A549 treated with CpdA at 1 μM for 4 hours (cell line): Measurements from ENCODE around the gene MAGEB1. TPM values are rescaled to one million over a fixed set of nuclear protein-coding genes. Genes with fewer than 3 reads are reported as not detected.

Experiments
- total RNA-seq: library from RNA; stranded (reverse); fragments of 200-300 nt; extraction: Qiagen RNA extraction; gene quantifications from 5 replicates; pipeline ENCODE4 v1.2.3, GENCODE V29; 2022; ENCODE audit warnings: low read depth

Gene MAGEB1, protein sequence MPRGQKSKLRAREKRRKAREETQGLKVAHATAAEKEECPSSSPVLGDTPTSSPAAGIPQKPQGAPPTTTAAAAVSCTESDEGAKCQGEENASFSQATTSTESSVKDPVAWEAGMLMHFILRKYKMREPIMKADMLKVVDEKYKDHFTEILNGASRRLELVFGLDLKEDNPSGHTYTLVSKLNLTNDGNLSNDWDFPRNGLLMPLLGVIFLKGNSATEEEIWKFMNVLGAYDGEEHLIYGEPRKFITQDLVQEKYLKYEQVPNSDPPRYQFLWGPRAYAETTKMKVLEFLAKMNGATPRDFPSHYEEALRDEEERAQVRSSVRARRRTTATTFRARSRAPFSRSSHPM
- not detected in 5 replicates for total RNA-seq

DNA sequence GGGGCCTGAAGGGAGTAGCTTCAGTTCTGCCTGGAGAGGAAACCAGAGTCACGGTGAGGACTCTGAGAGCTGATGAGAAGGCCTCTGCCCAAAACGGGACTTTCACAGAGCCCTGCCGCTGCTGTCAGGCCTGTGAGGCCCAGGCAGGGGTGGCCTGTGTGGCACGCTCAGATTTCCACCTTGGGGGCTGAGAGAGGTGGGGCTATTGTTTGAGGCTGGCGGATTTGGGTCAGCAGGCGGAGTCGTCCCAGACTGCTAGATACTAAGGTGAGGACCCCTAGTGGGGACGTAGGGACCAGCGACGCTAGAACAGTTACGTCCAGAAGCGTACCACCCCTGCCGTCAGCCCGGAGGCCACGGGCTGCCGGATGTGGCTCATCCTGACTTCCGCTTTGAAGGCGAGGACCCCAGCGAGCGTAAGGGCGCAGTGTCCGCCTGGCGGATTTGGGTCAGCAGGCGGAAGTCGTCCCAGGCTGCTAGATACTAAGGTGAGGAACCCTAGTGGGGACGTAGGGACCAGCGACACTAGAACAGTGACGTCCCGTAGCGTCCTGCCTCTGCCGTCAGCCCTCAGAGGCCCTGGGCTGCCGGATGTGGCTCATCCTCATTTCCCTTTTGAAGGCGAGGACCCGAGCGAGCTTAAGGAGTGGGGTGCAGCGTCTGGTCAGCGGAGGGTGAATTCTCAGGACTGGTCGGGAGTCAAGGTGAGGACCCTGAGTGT lies at the start of gene MAGEB1:
MAGEB1 (plus strand) TSS at position 378 of the 721 bp plus-strand sequence. CDS start 3,348 bp downstream, outside the sequence.

DNA sequence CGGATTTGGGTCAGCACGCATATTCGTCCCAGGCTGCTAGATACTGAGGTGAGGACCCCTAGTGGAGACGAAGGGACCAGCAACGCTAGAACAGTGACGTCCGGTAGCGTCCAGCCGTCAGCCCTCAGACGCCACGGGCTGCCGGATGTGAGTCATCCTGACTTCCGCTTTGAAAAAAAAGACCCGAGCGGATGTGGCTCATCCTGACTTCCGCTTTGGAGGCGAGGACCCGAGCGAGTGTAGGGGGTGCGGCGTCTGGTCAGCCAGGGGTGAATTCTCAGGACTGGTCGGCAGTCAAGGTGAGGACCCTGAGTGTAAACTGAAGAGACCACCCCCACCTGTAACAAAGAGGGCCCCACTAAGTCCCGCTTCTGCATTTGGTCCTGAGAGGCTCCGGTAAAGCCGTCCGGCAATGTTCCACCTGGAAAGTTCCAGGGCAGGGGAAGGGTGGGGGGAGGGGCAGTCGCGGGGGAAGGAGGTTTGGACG lies 31.5 kb upstream of the MAGEB1 start, which contains the start of gene MAGEB2:
MAGEB2 (plus strand) TSS at position 207 of the 487 bp plus-strand sequence. CDS start 3,018 bp downstream, outside the sequence.

DNA sequence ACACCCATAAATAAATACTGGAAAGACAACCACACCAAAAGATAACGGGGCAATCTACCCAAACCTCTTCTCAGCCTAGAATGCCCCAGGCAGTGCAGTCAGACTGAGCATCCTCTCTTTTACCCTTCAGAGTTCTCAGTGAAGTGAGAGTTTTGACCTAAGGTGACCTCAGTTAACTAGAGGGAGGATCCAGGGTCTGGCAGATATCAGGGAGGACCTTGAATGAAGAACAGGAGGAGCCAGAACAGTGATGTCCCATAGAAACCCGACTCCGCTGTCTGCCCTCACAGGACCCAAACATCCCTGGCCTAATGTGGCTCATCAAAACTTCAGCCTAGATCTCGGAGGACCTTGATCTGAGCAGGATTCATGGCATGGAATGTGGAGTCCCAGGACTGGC lies 16.6 kb upstream of the MAGEB1 start, which contains the start of gene MAGEB3:
MAGEB3 (plus strand) TSS at position 263 of the 400 bp plus-strand sequence. CDS start 5,268 bp downstream, outside the sequence.

GRCh38 chrX:30241724-30242415 lies 5.1 kb upstream of the MAGEB1 start, which contains the start of gene MAGEB4:
MAGEB4 (plus strand) TSS chrX:30242000; CDS start chrX:30242136, 136 bp downstream.

Other genes with a start within 250 kb of the MAGEB1 start
- not detected in 5 replicates for gene MAGEB2, start 31.6 kb upstream of the MAGEB1 start, total RNA-seq
- gene MAGEB3, start 16.5 kb upstream of the MAGEB1 start, total RNA-seq, result not detected in 5 replicates
- gene MAGEB4, start 5.1 kb upstream of the MAGEB1 start, total RNA-seq, result not detected in 5 replicates
- gene NR0B1, start 62.2 kb downstream of the MAGEB1 start, total RNA-seq, result 30.5 to 56.1 TPM (median 36.8 TPM) in 5 replicates